GM12891 (cell line): ENCODE measurements around the gene MMD2.

ENCODE experiments used
- POLR2A ChIP-seq: IDR thresholded peaks from 2 replicates; pipeline ENCODE4 v1.6.1; 2011; ENCODE audit warnings: low read depth, low read length, control low read depth
- POLR2AphosphoS5 ChIP-seq: IDR thresholded peaks from 2 replicates; pipeline ENCODE4 v1.6.1; 2011; ENCODE audit warnings: low read depth, low read length, control low read depth

GRCh38 chr7:4962872-4963775, 4.1 kb upstream of the MMD2 start:
- no peak for TF ChIP-seq POLR2A
- no peak for TF ChIP-seq POLR2AphosphoS5
